GM18502 (cell line): Measurements from ENCODE around the gene SATB2.

Source experiments
- ATAC-seq: cut with Tn5 transposase; IDR thresholded peaks from one replicate; pipeline ENCODE4 v1.9.1; 2021; ENCODE audit warnings: mild to moderate bottlenecking; ENCODE audit not compliant: unreplicated experiment, poor library complexity

The SATB2 gene

GRCh38 chr2:199409759-199410529 is 47.8 kb downstream of the SATB2 start:
- no peak for ATAC-seq

- ATAC-seq: no peak
Observed at GRCh38 chr2:199407421-199407820, 50.3 kb downstream of the SATB2 start.

GRCh38 chr2:199405241-199405640 is 52.5 kb downstream of the SATB2 start:
- no peak for ATAC-seq

GRCh38 chr2:199404841-199405240 is 52.9 kb downstream of the SATB2 start:
- ATAC-seq: no peak

- no peak for ATAC-seq
Observed at GRCh38 chr2:199395311-199395710, 62.4 kb downstream of the SATB2 start.

- ATAC-seq: no peak
Observed at GRCh38 chr2:199392363-199392762, 65.4 kb downstream of the SATB2 start.

- ATAC-seq: no peak
Observed at GRCh38 chr2:199388728-199389268, 68.9 kb downstream of the SATB2 start.

GRCh38 chr2:199384043-199384442 is 73.7 kb downstream of the SATB2 start:
- no peak for ATAC-seq

- ATAC-seq: no peak
Observed at GRCh38 chr2:199383021-199383420, 74.7 kb downstream of the SATB2 start.

GRCh38 chr2:199382091-199382490 is 75.6 kb downstream of the SATB2 start:
- no peak for ATAC-seq

- ATAC-seq: no peak
Observed at GRCh38 chr2:199381531-199381930, 76.2 kb downstream of the SATB2 start.

GRCh38 chr2:199378948-199379650 is 78.6 kb downstream of the SATB2 start:
- ATAC-seq: no peak

GRCh38 chr2:199370150-199370780 is 87.5 kb downstream of the SATB2 start:
- no peak for ATAC-seq

GRCh38 chr2:199366406-199366805 is 91.3 kb downstream of the SATB2 start:
- no peak for ATAC-seq

- ATAC-seq: no peak
Observed at GRCh38 chr2:199364153-199364552, 93.6 kb downstream of the SATB2 start.

GRCh38 chr2:199356412-199356811 is 101.3 kb downstream of the SATB2 start:
- no peak for ATAC-seq

GRCh38 chr2:199348871-199349270 is 108.9 kb downstream of the SATB2 start:
- no peak for ATAC-seq

- ATAC-seq: no peak
Observed at GRCh38 chr2:199344012-199344411, 113.7 kb downstream of the SATB2 start.

- ATAC-seq: no peak
Observed at GRCh38 chr2:199342334-199342733, 115.4 kb downstream of the SATB2 start.

GRCh38 chr2:199341123-199341522 is 116.6 kb downstream of the SATB2 start:
- ATAC-seq: no peak
